HCT116 (cell line): ENCODE data around the gene FHOD3. TPM values are rescaled to one million over a fixed set of nuclear protein-coding genes. Genes with fewer than 3 reads are reported as not detected.

Experiments used
- ATAC-seq: fragments of 200-7000 bp; cut with Tn5 transposase; 2 replicates; pipeline ENCODE4 v1.9.1; 2020; ENCODE audit warnings: mild to moderate bottlenecking, moderate library complexity
- BruUV-seq: library from RNA; stranded (reverse); fragments of 400-500 nt; replicated peaks from 2 replicates; lab custom pipeline; 2021; lab: Mats Ljungman, UMichigan
- CTCF ChIA-PET: fragments of 300-600 bp; sonication (Branson Sonifier 250); formaldehyde crosslinking; loops from one replicate; lab custom pipeline; 2021; ENCODE audit warnings: antibody characterized with exemption; lab: Charles Lee
- POLR2A ChIA-PET: fragments of 300-600, 350-600 bp; sonication (Branson Sonifier 250); formaldehyde crosslinking; loops from one replicate; lab custom pipeline; 2021; ENCODE audit warnings: antibody characterized with exemption; lab: Charles Lee
- RAD21 ChIA-PET, 2 experiments: fragments of 300-600 bp; sonication (Branson Sonifier 250); formaldehyde crosslinking; loops; one replicate each; lab custom pipeline; 2023; ENCODE audit warnings: low total read pairs in 2 of 2; ENCODE audit not compliant: uncharacterized antibody in 2 of 2, unreplicated experiment in 2 of 2, low non-redundant PET in 1 of 2; lab: Charles Lee
- DNase-seq: peaks from one replicate; pipeline ENCODE4 v3.0.0-alpha.2; 2010; ENCODE audit warnings: low read depth, low spot score
- H2AFZ ChIP-seq: fragments of 200-600 bp; shearing (Covaris generic), sonication (generic); 2 replicates; pipeline ENCODE4 v1.6.1; 2017; ENCODE audit warnings: low read depth, mixed run types, mixed read lengths, antibody characterized with exemption, low read length; ENCODE audit not compliant: poor library complexity, severe bottlenecking
- H3K27ac ChIP-seq: 2 replicates; pipeline ENCODE4 v1.5.1; 2012; ENCODE audit warnings: low read depth, low read length
- H3K27me3 ChIP-seq: fragments of 200-600 bp; sonication (generic); 2 replicates; pipeline ENCODE4 v1.6.1; 2016; ENCODE audit warnings: mixed run types, low read length, mixed read lengths; ENCODE audit not compliant: insufficient read depth
- H3K36me3 ChIP-seq, 2 experiments: fragments of 200-500 bp in 1 of 2; fragments of 200-600 bp in 1 of 2; sonication (Bioruptor generic) in 1 of 2; sonication (generic) in 1 of 2; 2 replicates each; pipeline versions ENCODE4 v1.5.1 to v1.6.1; 2014 to 2016; ENCODE audit warnings: low read length in 2 of 2, inconsistent platforms in 1 of 2, mixed read lengths in 1 of 2, mixed run types in 1 of 2; ENCODE audit not compliant: insufficient read depth in 2 of 2, control insufficient read depth in 1 of 2
- H3K4me1 ChIP-seq, 2 experiments: fragments of 200-600 bp in 1 of 2; sonication (generic) in 1 of 2; 2 replicates each; pipeline versions ENCODE4 v1.5.1 to v1.6.1; 2012 to 2017; ENCODE audit warnings: low read length in 2 of 2, inconsistent platforms in 1 of 2, mild to moderate bottlenecking in 1 of 2, mixed read lengths in 1 of 2, mixed run types in 1 of 2, moderate library complexity in 1 of 2; ENCODE audit not compliant: insufficient read depth in 2 of 2, control insufficient read depth in 1 of 2
- H3K4me2 ChIP-seq: fragments of 200-600 bp; sonication (generic); 2 replicates; pipeline ENCODE4 v1.6.1; 2017; ENCODE audit warnings: mixed run types, low read length, mixed read lengths
- H3K4me3 ChIP-seq, 2 experiments: fragments of 200-600 bp in 1 of 2; sonication (generic) in 1 of 2; replicated peaks in 1 of 2; 2 replicates each; pipeline ENCODE4 v1.5.1; 2011 to 2016; ENCODE audit warnings: low read length in 2 of 2, control low read depth in 1 of 2, low read depth in 1 of 2, mild to moderate bottlenecking in 1 of 2, mixed read lengths in 1 of 2, mixed run types in 1 of 2
- H3K79me2 ChIP-seq: fragments of 200-600 bp; sonication (generic); 2 replicates; pipeline ENCODE4 v1.6.1; 2017; ENCODE audit warnings: mild to moderate bottlenecking, mixed run types, low read length, moderate library complexity, mixed read lengths; ENCODE audit not compliant: insufficient read depth
- H3K9ac ChIP-seq: fragments of 200-600 bp; sonication (generic); 2 replicates; pipeline ENCODE4 v1.6.1; 2016; ENCODE audit warnings: low read length, mixed read lengths
- H3K9me2 ChIP-seq: fragments of 200-600 bp; sonication (generic), shearing (Covaris generic); 2 replicates; pipeline ENCODE4 v1.6.1; 2017; ENCODE audit warnings: mixed run types, mild to moderate bottlenecking, moderate library complexity; ENCODE audit not compliant: insufficient read depth
- H3K9me3 ChIP-seq, 2 experiments: fragments of 200-500 bp in 1 of 2; fragments of 200-600 bp in 1 of 2; sonication (Bioruptor generic) in 1 of 2; sonication (generic) in 1 of 2; 2 replicates each; pipeline ENCODE4 v1.6.1; 2014 to 2017; ENCODE audit warnings: low read length in 2 of 2, mixed read lengths in 2 of 2, inconsistent platforms in 1 of 2, low read depth in 1 of 2, mild to moderate bottlenecking in 1 of 2, mixed run types in 1 of 2, moderate library complexity in 1 of 2; ENCODE audit not compliant: control insufficient read depth in 1 of 2, insufficient read depth in 1 of 2
- H4K20me1 ChIP-seq: fragments of 200-600 bp; sonication (generic), shearing (Covaris generic); 2 replicates; pipeline ENCODE4 v1.6.1; 2017; ENCODE audit warnings: mixed run types, mild to moderate bottlenecking, moderate library complexity; ENCODE audit not compliant: insufficient read depth
- ATF3 ChIP-seq: IDR thresholded peaks from 2 replicates; pipeline ENCODE4 v1.6.1; 2012
- CTCF ChIP-seq, 3 experiments: fragments of 200-600 bp in 1 of 3; sonication (generic) in 1 of 3; IDR thresholded peaks in 2 of 3; conservative IDR thresholded peaks in 1 of 3; 2 replicates each; pipeline ENCODE4 v1.5.1; 2012 to 2017; ENCODE audit warnings: low read depth in 2 of 3, low read length in 2 of 3, antibody characterized with exemption in 1 of 3, borderline replicate concordance in 1 of 3, control low read depth in 1 of 3, mild to moderate bottlenecking in 1 of 3, mixed read lengths in 1 of 3, mixed run types in 1 of 3, moderate library complexity in 1 of 3; ENCODE audit not compliant: insufficient read depth in 1 of 3
- ELF1 ChIP-seq: IDR thresholded peaks from 2 replicates; pipeline ENCODE4 v1.6.1; 2012; ENCODE audit warnings: low read depth, borderline replicate concordance
- EZH2 ChIP-seq: fragments of 200-600 bp; sonication (generic); IDR thresholded peaks from 2 replicates; pipeline ENCODE4 v1.6.1; 2017; ENCODE audit warnings: antibody characterized with exemption, mixed run types
- EZH2phosphoT487 ChIP-seq: fragments of 200-600 bp; IDR thresholded peaks from 2 replicates; pipeline ENCODE4 v1.6.1; 2018; ENCODE audit warnings: antibody characterized with exemption, borderline replicate concordance
- JUND ChIP-seq: IDR thresholded peaks from 2 replicates; pipeline ENCODE4 v1.6.1; 2012
- MAX ChIP-seq: IDR thresholded peaks from 2 replicates; pipeline ENCODE4 v1.6.1; 2012
- POLR2A ChIP-seq: IDR thresholded peaks from 2 replicates; pipeline ENCODE4 v1.7.0; 2011; ENCODE audit warnings: borderline replicate concordance; ENCODE audit not compliant: insufficient read depth, insufficient read length; ENCODE audit errors: extremely low read depth
- SRF ChIP-seq: IDR thresholded peaks from 2 replicates; pipeline ENCODE4 v1.6.1; 2012; ENCODE audit warnings: low read depth
- TCF7L2 ChIP-seq: IDR thresholded peaks from 2 replicates; pipeline ENCODE4 v1.7.0; 2011; ENCODE audit warnings: borderline replicate concordance, inconsistent platforms; ENCODE audit not compliant: insufficient read depth, insufficient read length; ENCODE audit errors: extremely low read depth
- YY1 ChIP-seq: IDR thresholded peaks from 2 replicates; pipeline ENCODE4 v1.6.1; 2011; ENCODE audit warnings: low read length, low read depth, moderate library complexity, mild to moderate bottlenecking; ENCODE audit not compliant: insufficient replicate concordance; ENCODE audit errors: extremely low read depth
- ZFX ChIP-seq: fragments of 450-650 bp; IDR thresholded peaks from 2 replicates; pipeline ENCODE4 v1.6.1; 2017
- intact Hi-C: fragments of 100-400 bp; cut with micrococcal nuclease; formaldehyde crosslinking; loops from 2 replicates; pipeline ENCODE4 v1.10.0; 2022
- total RNA-seq: library from RNA; stranded (reverse); gene quantifications from one replicate; pipeline ENCODE4 v1.2.1, GENCODE V29; 2021; ENCODE audit not compliant: unreplicated experiment
- TF ChIP-seq, protein P1 (sequence below): IDR thresholded peaks from 2 replicates; pipeline ENCODE4 v1.6.1; 2011; ENCODE audit warnings: mild to moderate bottlenecking, low read length, moderate library complexity; ENCODE audit not compliant: insufficient replicate concordance; ENCODE audit errors: extremely low read depth

FHOD3 gene
- total RNA-seq, 1 experiment from 2014 or later, result 4.0 TPM

DNA sequence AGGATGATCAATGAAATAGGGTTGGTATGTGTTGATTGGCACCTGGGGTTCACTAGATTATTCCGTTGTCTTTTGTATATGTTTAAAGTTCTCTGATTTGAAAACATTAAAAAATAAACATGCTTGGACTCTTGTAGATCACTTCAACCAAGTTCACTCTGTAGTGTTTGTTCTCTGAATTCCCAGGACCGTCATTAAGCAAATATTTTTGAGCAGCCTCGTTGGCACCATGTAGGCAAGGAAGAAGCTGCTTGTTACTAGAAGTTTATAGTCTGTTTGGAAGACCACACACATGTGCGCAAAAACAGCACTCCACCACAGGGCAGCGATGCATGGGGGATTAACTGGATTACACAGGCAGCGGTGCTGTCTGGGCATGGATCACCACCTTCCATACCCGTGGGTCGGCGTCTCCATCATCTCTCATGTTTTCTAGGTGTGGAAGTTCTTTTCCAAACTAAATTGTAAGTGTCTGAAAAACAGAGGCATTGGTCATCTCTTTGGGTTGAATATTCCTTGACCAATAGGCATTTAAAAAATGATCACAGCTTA lies 212.2 kb downstream of the FHOD3 start:
- H2AFZ ChIP-seq, result no peak overlapping the region
- ChIA-PET CTCF (no interaction called here), RAD21 (no interaction called here), POLR2A (no interaction called here)
- no peak overlapping the region for H3K4me2 ChIP-seq
- H3K27ac ChIP-seq, result no peak overlapping the region
- no peaks in the 10 kb centered on the region for H3K79me2 ChIP-seq
- ATAC-seq (no peak), DNase-seq (no peak)
- no peaks in the 10 kb centered on the region for H3K27me3 ChIP-seq
- H3K9ac ChIP-seq, result no peak overlapping the region
- no peak for TF ChIP-seq MAX
- H3K4me1 ChIP-seq, result peaks cover 4 to 8% of the 10 kb centered on the region in 2 experiments; a peak in 3 of 4 replicates
- no peaks in the 10 kb centered on the region for H3K9me3 ChIP-seq
- H4K20me1 ChIP-seq, result no peaks in the 10 kb centered on the region
- H3K36me3 ChIP-seq, result no peaks in the 10 kb centered on the region
- BruUV-seq, result no TSS peak
- intact Hi-C loops, result no loop called here
- H3K9me2 ChIP-seq, result no peaks in the 10 kb centered on the region
- no peak overlapping the region for H3K4me3 ChIP-seq

DNA sequence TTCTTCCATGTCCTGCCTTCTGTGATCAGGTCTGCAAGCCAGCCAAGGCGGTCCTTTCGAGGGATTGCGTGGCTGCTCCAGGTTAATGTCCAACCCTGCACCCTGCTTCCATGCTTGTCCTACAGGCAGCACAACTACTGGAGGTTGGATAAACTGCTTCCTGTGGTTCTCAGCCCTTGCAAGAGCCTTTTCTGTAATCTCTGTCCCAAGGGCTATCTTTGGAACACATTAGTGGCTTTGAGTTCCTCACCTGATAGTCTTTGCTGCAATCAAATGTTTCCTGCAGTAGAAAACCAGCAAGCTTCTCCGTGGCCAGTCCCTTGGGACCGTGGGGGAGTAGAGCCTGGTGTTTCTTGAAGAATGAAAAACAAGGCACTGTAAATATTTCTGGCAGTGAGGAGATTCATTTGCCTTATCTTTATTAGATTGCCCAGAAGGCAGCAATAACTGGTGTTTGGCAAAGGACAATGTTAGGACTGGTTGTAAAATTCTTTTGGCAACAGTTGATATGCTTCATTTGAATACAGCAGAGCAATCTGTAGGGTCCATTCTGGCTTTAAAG lies 214.4 kb downstream of the FHOD3 start:
- no peaks in the 10 kb centered on the region for H3K9me3 ChIP-seq
- no peak overlapping the region for H2AFZ ChIP-seq
- no TSS peak for BruUV-seq
- no peaks in the 10 kb centered on the region for H3K27me3 ChIP-seq
- CTCF ChIA-PET, result no interaction called here
- no peak overlapping the region for H3K27ac ChIP-seq
- no peaks in the 10 kb centered on the region for H3K36me3 ChIP-seq
- H3K9me2 ChIP-seq, result no peaks in the 10 kb centered on the region
- no peaks in the 10 kb centered on the region for H3K79me2 ChIP-seq
- no peak overlapping the region for H3K4me2 ChIP-seq
- intact Hi-C loops, result no loop called here
- H3K9ac ChIP-seq, result no peak overlapping the region
- no peak for DNase-seq
- TF ChIP-seq, protein P1, sequence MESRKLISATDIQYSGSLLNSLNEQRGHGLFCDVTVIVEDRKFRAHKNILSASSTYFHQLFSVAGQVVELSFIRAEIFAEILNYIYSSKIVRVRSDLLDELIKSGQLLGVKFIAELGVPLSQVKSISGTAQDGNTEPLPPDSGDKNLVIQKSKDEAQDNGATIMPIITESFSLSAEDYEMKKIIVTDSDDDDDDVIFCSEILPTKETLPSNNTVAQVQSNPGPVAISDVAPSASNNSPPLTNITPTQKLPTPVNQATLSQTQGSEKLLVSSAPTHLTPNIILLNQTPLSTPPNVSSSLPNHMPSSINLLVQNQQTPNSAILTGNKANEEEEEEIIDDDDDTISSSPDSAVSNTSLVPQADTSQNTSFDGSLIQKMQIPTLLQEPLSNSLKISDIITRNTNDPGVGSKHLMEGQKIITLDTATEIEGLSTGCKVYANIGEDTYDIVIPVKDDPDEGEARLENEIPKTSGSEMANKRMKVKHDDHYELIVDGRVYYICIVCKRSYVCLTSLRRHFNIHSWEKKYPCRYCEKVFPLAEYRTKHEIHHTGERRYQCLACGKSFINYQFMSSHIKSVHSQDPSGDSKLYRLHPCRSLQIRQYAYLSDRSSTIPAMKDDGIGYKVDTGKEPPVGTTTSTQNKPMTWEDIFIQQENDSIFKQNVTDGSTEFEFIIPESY, result no peak
- TF ChIP-seq SRF (no peak), EZH2phosphoT487 (no peak), ZFX (no peak), MAX (no peak), YY1 (no peak), CTCF (IDR thresholded peaks at IDR 0.05 in 2 of 3, conservative IDR thresholded peaks at IDR 0.05 in 1 of 3; ENCODE audit: borderline replicate concordance in 1 of 3, insufficient read depth in 1 of 3, low read depth in 2 of 3, low read length in 2 of 3) (no peak), JUND (no peak), EZH2 (no peak), TCF7L2 (no peak), POLR2A (no peak), ATF3 (no peak), ELF1 (no peak)
- TF ChIP-seq, all 23 proteins: peak for 0
- no peak for ATAC-seq
- ChIA-PET POLR2A (no interaction called here), RAD21 (no interaction called here)
- Histone ChIP-seq H3K4me1 (peaks cover 4 to 8% of the 10 kb centered on the region in 2 experiments; a peak in 3 of 4 replicates), H3K4me3 (no peak overlapping the region), H4K20me1 (no peaks in the 10 kb centered on the region)
